Gastroesophageal sphincter (tissue), 4 donors: ENCODE measurements around the gene TJP3. TPM values are rescaled to one million over a fixed set of nuclear protein-coding genes. Genes with fewer than 3 reads are reported as not detected.

Source experiments
- ATAC-seq: fragments of 150-250 bp; one replicate; pipeline ENCODE4 v1.9.1; 2016; ENCODE audit warnings: mild to moderate bottlenecking, moderate library complexity
- H3K27ac ChIP-seq, 4 donors: fragments of 200-600 bp; sonication (generic) in 3 of 4; 1 replicate in 3 of 4; 2 replicates in 1 of 4; pipeline ENCODE4 v1.5.1; 2016 to 2019
- H3K27me3 ChIP-seq: fragments of 200-600 bp; sonication (generic); one replicate; pipeline ENCODE4 v1.5.1; 2019
- H3K36me3 ChIP-seq, 2 donors: fragments of 200-600 bp; sonication (generic); one replicate each; pipeline ENCODE4 v1.5.1; 2019; ENCODE audit warnings: control low read depth in 1 of 2
- H3K4me1 ChIP-seq, 3 donors: fragments of 200-600 bp; sonication (generic); 1 replicate in 2 of 3; 2 replicates in 1 of 3; pipeline ENCODE4 v1.5.1; 2016 to 2019; ENCODE audit warnings: control low read depth in 2 of 3
- H3K4me3 ChIP-seq, 2 donors: fragments of 200-600 bp; sonication (generic); one replicate each; pipeline ENCODE4 v1.5.1; 2019; ENCODE audit warnings: mild to moderate bottlenecking in 1 of 2, moderate library complexity in 1 of 2
- H3K9me3 ChIP-seq, 3 donors: fragments of 200-600 bp; sonication (generic); one replicate each; pipeline ENCODE4 v1.5.1; 2017 to 2019; ENCODE audit warnings: control low read depth in 2 of 3
- EP300 ChIP-seq: sonication (generic); formaldehyde crosslinking; IDR thresholded peaks from one replicate; pipeline ENCODE4 v1.6.1; 2017; ENCODE audit warnings: antibody characterized with exemption, mild to moderate bottlenecking
- POLR2A ChIP-seq, 2 donors: fragments of 450-650 bp; IDR thresholded peaks; one replicate each; pipeline ENCODE4 v1.6.1; 2017; ENCODE audit warnings: antibody characterized with exemption in 2 of 2, mild to moderate bottlenecking in 2 of 2, moderate library complexity in 1 of 2
- POLR2AphosphoS5 ChIP-seq: sonication (generic); formaldehyde crosslinking; IDR thresholded peaks from one replicate; pipeline ENCODE4 v1.6.1; 2017; ENCODE audit warnings: antibody characterized with exemption
- WGBS, 2 donors: methylation state at CpG; one replicate each; pipeline ENCODE4 v1.1.5; 2018; ENCODE audit warnings: low coverage in 1 of 2; 5-methylcytosine and 5-hydroxymethylcytosine counted together
- total RNA-seq, 4 donors: library from RNA; depleted of rRNA; stranded (reverse); fragments of >200 nt; gene quantifications; one replicate each; pipeline ENCODE4 v1.1.0, GENCODE V29; 2016
- TF ChIP-seq, protein P1 (sequence below), 4 experiments: fragments of 200-600 bp in 2 of 4; fragments of 450-650 bp in 2 of 4; sonication (generic) in 1 of 4; IDR thresholded peaks; one replicate each; pipeline ENCODE4 v1.5.1; 2017 to 2019; ENCODE audit warnings: antibody characterized with exemption in 4 of 4, mild to moderate bottlenecking in 2 of 4, moderate library complexity in 2 of 4

TJP3 gene
- total RNA-seq, 4 donors from 2014 or later: 0.78 to 3.6 TPM; not detected in 2

DNA sequence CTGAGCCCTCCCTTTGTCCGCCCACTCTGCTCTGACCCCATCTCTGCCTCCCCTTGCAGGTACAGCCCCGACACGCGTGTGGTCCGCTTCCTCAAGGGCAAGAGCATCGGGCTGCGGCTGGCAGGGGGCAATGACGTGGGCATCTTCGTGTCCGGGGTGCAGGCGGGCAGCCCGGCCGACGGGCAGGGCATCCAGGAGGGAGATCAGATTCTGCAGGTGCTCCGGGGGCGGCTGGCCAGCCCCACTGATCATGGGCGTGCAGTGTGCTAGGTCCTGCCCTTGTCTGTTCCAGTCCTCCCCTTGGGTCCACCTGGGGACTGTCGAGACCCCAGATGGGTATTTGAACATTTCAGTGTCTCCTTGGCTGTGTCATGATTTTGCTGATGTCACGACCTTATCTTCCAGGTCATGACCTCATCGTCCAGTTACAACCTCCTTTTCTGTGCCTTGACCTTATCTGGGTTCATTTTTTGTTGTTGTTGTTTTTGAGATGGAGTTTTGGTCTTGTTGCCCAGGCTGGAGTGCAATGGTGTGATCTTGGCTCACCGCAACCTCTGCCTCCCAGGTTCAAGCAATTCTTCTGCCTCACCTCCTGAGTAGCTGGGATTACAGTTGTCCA is 28.0 kb downstream of the TJP3 start:
- Histone ChIP-seq H3K9me3 (no peaks in the 10 kb centered on the region), H3K27me3 (peaks cover 32% of the 10 kb centered on the region), H3K4me1 (no peaks in the 10 kb centered on the region), H3K27ac (no peak overlapping the region), H3K4me3 (no peak overlapping the region), H3K36me3 (no peaks in the 10 kb centered on the region)
- 54 to 56% methylated on average over 4 of the region's 21 CpGs for WGBS, 2 donors
- no peak for ATAC-seq
- TF ChIP-seq, protein P1, sequence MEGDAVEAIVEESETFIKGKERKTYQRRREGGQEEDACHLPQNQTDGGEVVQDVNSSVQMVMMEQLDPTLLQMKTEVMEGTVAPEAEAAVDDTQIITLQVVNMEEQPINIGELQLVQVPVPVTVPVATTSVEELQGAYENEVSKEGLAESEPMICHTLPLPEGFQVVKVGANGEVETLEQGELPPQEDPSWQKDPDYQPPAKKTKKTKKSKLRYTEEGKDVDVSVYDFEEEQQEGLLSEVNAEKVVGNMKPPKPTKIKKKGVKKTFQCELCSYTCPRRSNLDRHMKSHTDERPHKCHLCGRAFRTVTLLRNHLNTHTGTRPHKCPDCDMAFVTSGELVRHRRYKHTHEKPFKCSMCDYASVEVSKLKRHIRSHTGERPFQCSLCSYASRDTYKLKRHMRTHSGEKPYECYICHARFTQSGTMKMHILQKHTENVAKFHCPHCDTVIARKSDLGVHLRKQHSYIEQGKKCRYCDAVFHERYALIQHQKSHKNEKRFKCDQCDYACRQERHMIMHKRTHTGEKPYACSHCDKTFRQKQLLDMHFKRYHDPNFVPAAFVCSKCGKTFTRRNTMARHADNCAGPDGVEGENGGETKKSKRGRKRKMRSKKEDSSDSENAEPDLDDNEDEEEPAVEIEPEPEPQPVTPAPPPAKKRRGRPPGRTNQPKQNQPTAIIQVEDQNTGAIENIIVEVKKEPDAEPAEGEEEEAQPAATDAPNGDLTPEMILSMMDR (IDR thresholded peaks at IDR 0.05): no peak
- TF ChIP-seq EP300: no peak
- TF ChIP-seq POLR2A (IDR thresholded peaks at IDR 0.05): no peak
- no peak for TF ChIP-seq POLR2AphosphoS5

DNA sequence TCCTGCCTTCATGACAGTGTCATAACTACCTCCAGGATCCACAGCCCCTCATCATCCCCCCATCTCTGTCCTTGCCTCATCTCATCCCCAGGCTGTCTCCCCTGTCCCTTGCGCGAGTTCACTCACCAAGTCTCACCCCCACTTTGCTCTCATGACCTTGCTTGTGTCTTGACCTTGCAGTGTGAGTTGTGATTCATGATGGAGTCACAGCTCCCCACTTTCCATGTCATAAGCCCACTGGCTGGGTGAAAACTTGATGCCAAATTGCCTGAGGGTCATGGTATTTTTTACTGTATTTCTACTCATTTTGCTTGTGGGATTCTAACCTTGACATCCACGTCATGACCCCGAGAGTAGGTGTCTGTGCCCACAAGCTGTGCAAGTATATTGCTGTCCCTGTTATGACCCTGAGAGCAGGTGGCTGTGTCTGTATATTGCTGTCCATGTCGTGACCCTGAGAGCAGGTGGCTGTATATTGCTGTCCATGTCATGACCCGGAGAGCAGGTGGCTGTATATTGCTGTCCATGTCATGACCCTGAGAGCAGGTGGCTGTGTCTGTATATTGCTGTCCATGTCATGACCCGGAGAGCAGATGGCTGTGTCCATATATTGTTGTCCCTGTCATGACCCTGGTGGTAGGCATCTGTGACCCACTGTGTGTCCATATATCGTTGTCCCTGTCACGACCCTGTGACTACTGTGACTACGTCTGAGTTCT is 29.5 kb downstream of the TJP3 start:
- H3K4me3 ChIP-seq: no peak overlapping the region
- peaks cover 32% of the 10 kb centered on the region for H3K27me3 ChIP-seq
- no peak for ATAC-seq
- TF ChIP-seq POLR2A (IDR thresholded peaks at IDR 0.05) (no peak), EP300 (no peak), POLR2AphosphoS5 (no peak)
- TF ChIP-seq, protein P1 (IDR thresholded peaks at IDR 0.05): no peak
- H3K4me1 ChIP-seq: no peaks in the 10 kb centered on the region
- 81 to 90% methylated on average over 2 to 9 of the region's 10 CpGs for WGBS, 2 donors
- no peak overlapping the region for H3K27ac ChIP-seq
- H3K36me3 ChIP-seq: no peaks in the 10 kb centered on the region
- H3K9me3 ChIP-seq: no peaks in the 10 kb centered on the region

DNA sequence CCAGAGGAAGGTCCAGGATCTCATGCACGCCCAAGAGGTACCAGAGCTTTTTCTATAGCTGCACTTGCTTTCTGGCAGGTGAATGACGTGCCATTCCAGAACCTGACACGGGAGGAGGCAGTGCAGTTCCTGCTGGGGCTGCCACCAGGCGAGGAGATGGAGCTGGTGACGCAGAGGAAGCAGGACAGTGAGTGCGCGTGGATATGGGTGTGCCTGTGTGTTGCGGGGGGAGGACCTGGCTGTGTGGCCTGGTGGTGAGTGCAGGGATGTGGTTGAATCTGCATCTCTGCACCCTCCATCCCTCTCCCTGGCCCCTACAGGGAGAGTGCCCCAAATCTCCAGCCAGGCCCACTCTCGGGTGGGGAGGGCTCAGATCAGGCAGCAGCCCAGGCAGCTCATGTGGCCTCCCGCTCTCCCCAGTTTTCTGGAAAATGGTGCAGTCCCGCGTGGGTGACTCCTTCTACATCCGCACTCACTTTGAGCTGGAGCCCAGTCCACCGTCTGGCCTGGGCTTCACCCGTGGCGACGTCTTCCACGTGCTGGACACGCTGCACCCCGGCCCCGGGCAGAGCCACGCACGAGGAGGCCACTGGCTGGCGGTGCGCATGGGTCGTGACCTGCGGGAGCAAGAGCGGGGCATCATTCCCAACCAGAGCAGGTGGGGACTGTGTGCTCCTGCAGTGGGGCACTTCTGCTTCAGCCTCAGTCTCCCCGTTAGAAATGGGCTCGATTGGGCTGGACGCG is 30.5 kb downstream of the TJP3 start:
- TF ChIP-seq POLR2AphosphoS5 (no peak), POLR2A (IDR thresholded peaks at IDR 0.05) (no peak), EP300 (no peak)
- TF ChIP-seq, protein P1 (IDR thresholded peaks at IDR 0.05): no peak

DNA sequence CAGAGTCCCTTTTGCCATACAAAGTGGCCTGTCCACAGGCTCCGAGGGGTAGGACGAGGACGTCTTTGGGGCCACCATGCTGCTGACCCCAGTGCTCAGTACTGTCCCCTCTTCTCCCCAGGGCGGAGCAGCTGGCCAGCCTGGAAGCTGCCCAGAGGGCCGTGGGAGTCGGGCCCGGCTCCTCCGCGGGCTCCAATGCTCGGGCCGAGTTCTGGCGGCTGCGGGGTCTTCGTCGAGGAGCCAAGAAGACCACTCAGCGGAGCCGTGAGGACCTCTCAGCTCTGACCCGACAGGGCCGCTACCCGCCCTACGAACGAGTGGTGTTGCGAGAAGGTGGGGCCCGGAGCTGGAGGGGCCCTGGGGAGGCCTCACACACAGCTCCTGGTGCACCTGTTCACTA is 32.2 kb downstream of the TJP3 start:
- TF ChIP-seq POLR2AphosphoS5 (no peak), EP300 (no peak), POLR2A (IDR thresholded peaks at IDR 0.05) (no peak)
- TF ChIP-seq, protein P1 (IDR thresholded peaks at IDR 0.05): no peak
- no peaks in the 10 kb centered on the region for H3K9me3 ChIP-seq
- 90% methylated on average over 4 of the region's 24 CpGs; no CpG with 5 or more reads in 1 of the 2 donors for WGBS, 2 donors

More for the DNA sequence above, 30.5 kb downstream of the TJP3 start:
- Histone ChIP-seq H3K36me3 (no peaks in the 10 kb centered on the region), H3K4me3 (no peak overlapping the region), H3K9me3 (no peaks in the 10 kb centered on the region), H3K4me1 (no peaks in the 10 kb centered on the region), H3K27me3 (peaks cover 32% of the 10 kb centered on the region), H3K27ac (no peak overlapping the region)
- 71% methylated on average over 3 of the region's 32 CpGs; no CpG with 5 or more reads in 1 of the 2 donors for WGBS, 2 donors
- no peak for ATAC-seq

More for the DNA sequence above, 32.2 kb downstream of the TJP3 start:
- Histone ChIP-seq H3K27ac (no peak overlapping the region), H3K4me3 (no peak overlapping the region), H3K27me3 (peaks cover 23% of the 10 kb centered on the region), H3K4me1 (no peaks in the 10 kb centered on the region), H3K36me3 (no peaks in the 10 kb centered on the region)
- ATAC-seq: no peak
